Nephron progenitor cell (in vitro differentiated cells): ENCODE measurements around the gene NPNT.

Experiments used
- DNase-seq: peaks from one replicate; pipeline ENCODE4 v3.0.0; 2021
- H3K27ac Mint-ChIP-seq: 2 replicates; pipeline ENCODE4 v1.8.0; 2021; ENCODE audit warnings: mild to moderate bottlenecking, moderate library complexity, mixed read lengths
- H3K27me3 Mint-ChIP-seq: 2 replicates; pipeline ENCODE4 v1.8.0; 2021; ENCODE audit warnings: mild to moderate bottlenecking, low read depth, mixed read lengths; ENCODE audit not compliant: poor library complexity
- H3K36me3 Mint-ChIP-seq: 2 replicates; pipeline ENCODE4 v1.8.0; 2021; ENCODE audit warnings: low read depth, mixed read lengths
- H3K4me1 Mint-ChIP-seq: 2 replicates; pipeline ENCODE4 v1.8.0; 2021; ENCODE audit warnings: mixed read lengths
- H3K4me3 Mint-ChIP-seq: 2 replicates; pipeline ENCODE4 v1.8.0; 2021; ENCODE audit warnings: mild to moderate bottlenecking, moderate library complexity, mixed read lengths
- H3K9me3 Mint-ChIP-seq: 2 replicates; pipeline ENCODE4 v1.8.0; 2021; ENCODE audit warnings: mild to moderate bottlenecking, moderate library complexity, mixed read lengths
- TF ChIP-seq, protein P1 (sequence below): fragments of 200-600 bp; sonication (generic); IDR thresholded peaks from 2 replicates; pipeline ENCODE4 v1.5.0; 2021; ENCODE audit warnings: antibody characterized with exemption

The NPNT gene

DNA sequence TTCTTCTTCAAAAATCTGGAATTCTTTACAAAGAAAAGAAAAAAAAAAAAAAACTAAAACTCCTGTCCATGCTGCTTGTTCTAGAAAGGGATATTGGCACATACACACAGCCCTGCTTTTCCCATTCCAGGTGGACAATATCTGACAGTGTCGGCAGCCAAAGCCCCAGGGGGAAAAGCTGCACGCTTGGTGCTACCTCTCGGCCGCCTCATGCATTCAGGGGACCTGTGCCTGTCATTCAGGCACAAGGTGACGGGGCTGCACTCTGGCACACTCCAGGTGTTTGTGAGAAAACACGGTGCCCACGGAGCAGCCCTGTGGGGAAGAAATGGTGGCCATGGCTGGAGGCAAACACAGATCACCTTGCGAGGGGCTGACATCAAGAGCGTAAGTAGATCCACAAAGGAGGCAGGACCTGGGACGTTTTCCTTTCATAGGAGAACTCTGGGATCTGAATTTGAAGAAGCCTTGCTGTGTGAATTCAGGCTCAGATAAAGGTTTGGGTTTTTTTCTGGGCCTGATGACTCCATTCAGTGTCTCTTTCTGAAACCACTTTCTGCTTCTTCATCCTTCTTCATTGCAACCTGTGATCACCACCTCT is 71.9 kb downstream of the NPNT start:
- Mint-ChIP-seq H3K27ac (peak overlapping the region; percentile 74), H3K4me1 (peaks cover 22% of the 10 kb centered on the region), H3K36me3 (no peaks in the 10 kb centered on the region), H3K27me3 (no peaks in the 10 kb centered on the region), H3K9me3 (no peaks in the 10 kb centered on the region), H3K4me3 (no peak overlapping the region)
- DNase-seq, result no peak
- TF ChIP-seq, protein P1, sequence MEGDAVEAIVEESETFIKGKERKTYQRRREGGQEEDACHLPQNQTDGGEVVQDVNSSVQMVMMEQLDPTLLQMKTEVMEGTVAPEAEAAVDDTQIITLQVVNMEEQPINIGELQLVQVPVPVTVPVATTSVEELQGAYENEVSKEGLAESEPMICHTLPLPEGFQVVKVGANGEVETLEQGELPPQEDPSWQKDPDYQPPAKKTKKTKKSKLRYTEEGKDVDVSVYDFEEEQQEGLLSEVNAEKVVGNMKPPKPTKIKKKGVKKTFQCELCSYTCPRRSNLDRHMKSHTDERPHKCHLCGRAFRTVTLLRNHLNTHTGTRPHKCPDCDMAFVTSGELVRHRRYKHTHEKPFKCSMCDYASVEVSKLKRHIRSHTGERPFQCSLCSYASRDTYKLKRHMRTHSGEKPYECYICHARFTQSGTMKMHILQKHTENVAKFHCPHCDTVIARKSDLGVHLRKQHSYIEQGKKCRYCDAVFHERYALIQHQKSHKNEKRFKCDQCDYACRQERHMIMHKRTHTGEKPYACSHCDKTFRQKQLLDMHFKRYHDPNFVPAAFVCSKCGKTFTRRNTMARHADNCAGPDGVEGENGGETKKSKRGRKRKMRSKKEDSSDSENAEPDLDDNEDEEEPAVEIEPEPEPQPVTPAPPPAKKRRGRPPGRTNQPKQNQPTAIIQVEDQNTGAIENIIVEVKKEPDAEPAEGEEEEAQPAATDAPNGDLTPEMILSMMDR, result no peak

DNA sequence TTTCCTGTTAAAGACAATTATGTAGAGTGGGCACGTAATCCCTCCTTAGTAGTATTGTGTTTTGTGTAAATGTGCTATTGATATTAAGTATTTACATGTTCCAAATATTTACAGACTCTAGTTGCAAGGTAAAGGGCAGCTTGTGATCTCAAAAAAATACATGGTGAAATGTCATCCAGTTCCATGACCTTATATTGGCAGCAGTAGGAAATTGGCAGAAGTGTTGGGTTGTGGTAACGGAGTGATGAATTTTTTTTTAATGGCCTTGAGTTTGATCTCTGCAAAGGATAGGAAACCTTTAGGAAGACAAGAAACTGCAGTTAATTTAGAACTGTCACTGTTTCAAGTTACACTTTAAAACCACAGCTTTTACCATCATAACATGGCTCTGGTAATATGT is 74.3 kb downstream of the NPNT start:
- H3K9me3 Mint-ChIP-seq, result no peaks in the 10 kb centered on the region
- TF ChIP-seq, protein P1, result no peak
- H3K27ac Mint-ChIP-seq, result no peak overlapping the region
- no peak overlapping the region for H3K4me3 Mint-ChIP-seq
- no peaks in the 10 kb centered on the region for H3K27me3 Mint-ChIP-seq
- peaks cover 22% of the 10 kb centered on the region for H3K4me1 Mint-ChIP-seq
- H3K36me3 Mint-ChIP-seq, result no peaks in the 10 kb centered on the region
- no peak for DNase-seq

DNA sequence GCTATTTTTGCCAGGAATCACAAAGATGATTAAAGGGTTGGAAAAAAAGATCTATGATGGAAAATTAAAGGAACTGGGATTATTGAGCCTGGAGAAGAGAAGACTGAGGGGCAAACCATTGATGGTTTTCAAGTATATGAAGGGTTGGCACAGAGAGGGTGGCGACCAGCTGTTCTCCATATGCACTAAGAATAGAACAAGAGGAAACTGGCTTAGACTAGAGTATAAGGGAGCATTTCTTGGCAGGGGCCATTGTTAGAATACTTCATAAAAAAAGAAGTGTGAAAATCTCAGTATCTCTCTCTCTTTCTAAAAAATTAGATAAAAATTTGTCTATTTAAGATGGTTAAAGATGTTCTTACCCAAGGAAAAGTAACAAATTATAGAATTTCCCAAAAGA is 75.1 kb downstream of the NPNT start:
- no peak for DNase-seq
- Mint-ChIP-seq H3K27ac (no peak overlapping the region), H3K27me3 (no peaks in the 10 kb centered on the region), H3K4me1 (peaks cover 22% of the 10 kb centered on the region), H3K4me3 (no peak overlapping the region), H3K36me3 (no peaks in the 10 kb centered on the region), H3K9me3 (no peaks in the 10 kb centered on the region)
- TF ChIP-seq, protein P1, result no peak

DNA sequence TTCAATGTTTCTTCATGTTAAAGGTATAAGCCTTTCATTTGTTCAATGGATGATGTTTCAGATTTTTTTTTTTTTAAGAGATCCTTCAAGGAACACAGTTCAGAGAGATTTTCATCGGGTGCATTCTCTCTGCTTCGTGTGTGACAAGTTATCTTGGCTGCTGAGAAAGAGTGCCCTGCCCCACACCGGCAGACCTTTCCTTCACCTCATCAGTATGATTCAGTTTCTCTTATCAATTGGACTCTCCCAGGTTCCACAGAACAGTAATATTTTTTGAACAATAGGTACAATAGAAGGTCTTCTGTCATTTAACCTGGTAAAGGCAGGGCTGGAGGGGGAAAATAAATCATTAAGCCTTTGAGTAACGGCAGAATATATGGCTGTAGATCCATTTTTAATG is 75.8 kb downstream of the NPNT start:
- Mint-ChIP-seq H3K27me3 (no peaks in the 10 kb centered on the region), H3K27ac (no peak overlapping the region)
- TF ChIP-seq, protein P1, result no peak

DNA sequence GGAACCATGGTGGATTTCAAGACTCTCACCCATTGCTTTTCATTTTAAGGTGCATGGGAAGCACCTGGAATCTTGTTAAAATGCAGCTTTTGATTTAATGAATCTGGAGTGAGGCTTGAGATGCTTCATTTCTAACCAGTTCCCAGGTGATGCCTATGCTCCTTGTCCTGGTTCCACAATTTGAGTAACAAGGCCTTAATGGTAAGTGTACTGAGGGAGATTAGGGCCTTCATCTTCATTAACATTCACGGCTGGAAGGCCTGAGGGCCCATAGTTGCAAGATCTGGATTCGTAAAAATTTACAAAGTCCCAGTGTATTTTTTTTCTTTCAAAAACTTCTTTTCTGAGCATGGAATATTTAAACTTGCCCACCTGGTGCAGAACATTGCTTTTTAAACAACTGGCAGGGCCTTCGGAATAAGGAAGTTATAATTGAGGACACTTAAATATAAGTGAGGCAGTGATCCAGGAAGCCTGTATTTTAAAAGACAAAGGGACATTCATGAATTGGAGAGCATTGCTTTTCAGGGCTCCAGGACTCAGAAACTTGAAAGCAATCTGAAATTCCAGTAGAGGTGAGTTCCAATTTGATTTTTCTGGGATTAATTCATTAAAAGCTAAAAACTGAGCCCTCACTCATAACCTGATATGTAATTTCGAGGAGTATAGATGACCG is 77.8 kb downstream of the NPNT start:
- Mint-ChIP-seq H3K27ac (no peak overlapping the region), H3K4me1 (peaks cover 6% of the 10 kb centered on the region)
- TF ChIP-seq, protein P1, result no peak

More for the DNA sequence above, 75.8 kb downstream of the NPNT start:
- Mint-ChIP-seq H3K36me3 (no peaks in the 10 kb centered on the region), H3K4me1 (peaks cover 17% of the 10 kb centered on the region), H3K4me3 (no peak overlapping the region), H3K9me3 (no peaks in the 10 kb centered on the region)
- no peak for DNase-seq

DNA sequence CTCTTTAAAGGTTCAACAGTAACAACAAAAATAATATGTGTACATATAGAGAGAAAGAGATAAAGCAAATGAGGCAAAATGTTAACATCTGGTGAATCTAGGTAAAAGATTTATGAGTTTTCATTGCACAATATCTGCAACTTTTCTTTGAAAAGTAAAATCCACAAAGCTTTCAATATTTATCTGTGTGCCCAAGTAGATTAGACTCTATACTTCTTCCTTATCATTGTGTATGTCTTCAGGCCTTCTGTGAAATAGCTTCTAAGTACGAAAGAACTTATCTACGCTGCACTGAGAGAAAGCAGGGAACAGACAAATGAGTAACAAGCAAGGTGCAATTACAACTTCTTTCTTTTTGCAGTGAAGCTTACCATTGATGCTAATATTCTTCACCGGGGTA is 81.6 kb downstream of the NPNT start:
- no peak overlapping the region for H3K27ac Mint-ChIP-seq

More for the DNA sequence above, 77.8 kb downstream of the NPNT start:
- H3K9me3 Mint-ChIP-seq, result peaks cover 4% of the 10 kb centered on the region
- H3K4me3 Mint-ChIP-seq, result no peak overlapping the region
- peaks cover under 1% of the 10 kb centered on the region for H3K36me3 Mint-ChIP-seq
- no peak for DNase-seq
- H3K27me3 Mint-ChIP-seq, result no peaks in the 10 kb centered on the region

More for the DNA sequence above, 81.6 kb downstream of the NPNT start:
- H3K4me3 Mint-ChIP-seq, result no peak overlapping the region
- no peaks in the 10 kb centered on the region for H3K4me1 Mint-ChIP-seq
- TF ChIP-seq, protein P1, result no peak
- H3K9me3 Mint-ChIP-seq, result peaks cover 12% of the 10 kb centered on the region
- H3K27me3 Mint-ChIP-seq, result peaks cover 3% of the 10 kb centered on the region
- no peak for DNase-seq
- peaks cover 7% of the 10 kb centered on the region for H3K36me3 Mint-ChIP-seq
